UCSD-AML1 (cell line): Measurements from ENCODE around the gene CLINT1.
"Not testable (repeated sequence)": the region's sequence is repeated elsewhere in the genome, so short reads cannot be mapped to it uniquely, and the experiment has no call there.

Experiments used
- DNase-seq: peaks from one replicate; lab custom pipeline; 2025; ENCODE audit not compliant: unreplicated experiment; lab: John Stamatoyannopoulos, UW

The CLINT1 gene

DNA sequence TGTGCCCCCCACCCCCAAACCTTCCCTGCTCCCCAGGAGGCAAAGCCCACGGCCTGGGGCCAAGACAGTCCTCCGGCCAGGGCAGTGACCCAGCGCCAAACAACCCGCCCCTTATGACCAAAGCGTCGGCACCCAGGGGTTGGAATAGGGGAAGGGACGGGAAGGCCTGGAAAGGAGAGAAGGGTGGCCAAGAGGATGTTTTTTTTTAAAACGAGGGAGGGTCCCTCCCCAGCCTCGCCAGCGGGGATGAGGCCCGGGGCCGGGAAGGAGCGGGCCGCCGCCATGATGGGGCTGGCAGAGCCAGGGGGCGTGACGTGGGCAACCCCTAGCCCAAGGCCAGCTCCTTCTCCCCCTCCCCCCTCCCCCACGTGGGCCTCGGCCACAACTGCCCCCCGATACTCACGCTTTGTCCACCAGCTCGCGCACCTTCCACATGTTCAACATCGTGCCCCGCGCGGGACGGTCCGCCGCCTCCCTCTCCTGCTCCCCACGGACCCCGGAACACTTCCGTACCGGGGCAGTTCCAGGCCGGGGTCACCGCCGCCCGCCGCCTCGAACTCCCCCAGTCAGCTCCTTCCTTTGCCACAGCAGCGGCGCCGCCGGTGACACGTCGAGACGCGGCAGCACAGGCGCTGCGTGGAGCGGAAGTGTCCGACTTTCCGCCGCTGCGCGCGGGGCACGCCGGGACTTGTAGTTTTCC is at the start of gene CLINT1:
CLINT1 (minus strand) TSS at position 619 of the 700 bp plus-strand sequence; CDS start at position 444, 175 bp downstream.
- peak; percentile 94 for DNase-seq

DNA sequence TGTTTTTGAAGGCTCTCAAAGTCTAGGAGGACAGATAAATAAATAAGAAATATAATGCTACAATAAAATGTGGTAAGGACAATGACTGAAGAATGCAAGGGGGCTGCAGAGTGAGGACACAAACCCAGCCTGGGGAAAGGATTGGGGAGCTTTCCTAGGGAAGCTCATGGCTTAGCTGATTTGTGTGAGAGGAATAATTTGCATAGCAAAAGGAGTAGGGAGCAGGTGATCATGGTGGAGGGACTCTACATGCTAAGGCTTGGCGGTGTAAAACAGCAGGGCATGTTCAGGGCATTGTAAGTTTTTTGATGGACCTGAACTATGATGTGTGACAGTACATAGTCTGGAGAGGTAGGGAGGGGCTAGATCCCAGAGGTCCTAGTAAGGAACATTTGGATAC is 49.5 kb upstream of the CLINT1 start:
- DNase-seq: no peak

GRCh38 chr5:157907479-157907878 is 48.5 kb upstream of the CLINT1 start:
- no peak for DNase-seq

GRCh38 chr5:157903117-157903450 is 44.1 kb upstream of the CLINT1 start:
- no peak for DNase-seq

GRCh38 chr5:157902449-157903116 is 43.6 kb upstream of the CLINT1 start:
- no peak for DNase-seq

DNA sequence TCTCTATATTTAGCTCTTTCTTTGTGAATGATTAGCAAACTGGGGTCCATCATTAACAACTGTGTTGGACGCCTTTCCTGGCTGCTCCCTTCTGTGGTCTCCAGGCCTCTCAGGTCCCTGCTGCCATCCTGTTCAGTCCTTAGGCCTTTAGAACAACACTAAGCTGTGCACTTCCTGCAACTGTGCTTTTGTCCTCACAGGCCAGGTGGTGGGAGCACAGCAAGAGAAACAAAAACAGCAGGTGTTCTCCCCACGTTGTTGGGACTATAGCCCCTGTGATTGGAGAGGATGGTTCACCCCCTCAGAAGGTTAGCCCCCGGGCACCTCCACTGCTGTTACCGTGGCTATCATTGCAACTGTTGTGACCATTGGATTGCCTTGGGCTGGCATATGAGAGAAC is 41.7 kb upstream of the CLINT1 start:
- no peak for DNase-seq

DNA sequence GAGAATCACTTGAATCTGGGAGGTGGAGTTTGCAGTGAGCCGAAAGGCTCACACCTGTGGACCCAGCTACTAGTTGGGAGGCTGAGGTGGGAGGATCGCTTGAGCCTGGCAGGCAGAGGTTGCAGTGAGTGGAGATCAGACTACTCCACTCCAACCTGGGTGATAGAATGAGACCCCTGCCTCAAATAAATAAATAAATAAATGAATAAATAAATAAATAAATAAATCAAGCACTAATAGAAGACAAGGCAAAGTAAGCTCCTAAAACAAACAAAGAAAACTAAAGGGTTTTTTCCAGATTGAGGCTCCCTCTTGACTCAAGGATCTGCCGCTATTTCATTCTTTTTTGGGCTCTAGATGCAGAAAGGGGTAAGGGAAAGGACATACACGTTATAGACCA is 34.7 kb upstream of the CLINT1 start:
- no peak for DNase-seq

DNA sequence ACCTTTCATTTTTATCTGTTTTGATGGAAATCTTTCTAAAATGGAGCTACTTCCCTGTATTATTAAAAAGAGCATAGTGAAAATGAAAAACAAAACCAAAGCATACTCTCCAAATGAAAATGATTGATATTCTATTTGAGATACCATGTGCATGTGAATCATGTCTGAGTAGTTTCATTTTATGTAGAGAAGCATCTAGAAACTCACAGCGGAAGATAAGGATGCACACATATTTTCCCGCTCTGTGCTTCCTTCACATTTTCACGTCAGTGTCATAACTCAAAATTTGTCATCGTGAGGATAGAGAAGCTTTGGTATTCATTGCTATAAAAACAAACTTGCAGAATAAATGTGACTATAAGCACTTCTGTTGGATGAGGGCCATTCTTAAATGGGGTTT is 34.0 kb upstream of the CLINT1 start:
- DNase-seq: no peak

DNA sequence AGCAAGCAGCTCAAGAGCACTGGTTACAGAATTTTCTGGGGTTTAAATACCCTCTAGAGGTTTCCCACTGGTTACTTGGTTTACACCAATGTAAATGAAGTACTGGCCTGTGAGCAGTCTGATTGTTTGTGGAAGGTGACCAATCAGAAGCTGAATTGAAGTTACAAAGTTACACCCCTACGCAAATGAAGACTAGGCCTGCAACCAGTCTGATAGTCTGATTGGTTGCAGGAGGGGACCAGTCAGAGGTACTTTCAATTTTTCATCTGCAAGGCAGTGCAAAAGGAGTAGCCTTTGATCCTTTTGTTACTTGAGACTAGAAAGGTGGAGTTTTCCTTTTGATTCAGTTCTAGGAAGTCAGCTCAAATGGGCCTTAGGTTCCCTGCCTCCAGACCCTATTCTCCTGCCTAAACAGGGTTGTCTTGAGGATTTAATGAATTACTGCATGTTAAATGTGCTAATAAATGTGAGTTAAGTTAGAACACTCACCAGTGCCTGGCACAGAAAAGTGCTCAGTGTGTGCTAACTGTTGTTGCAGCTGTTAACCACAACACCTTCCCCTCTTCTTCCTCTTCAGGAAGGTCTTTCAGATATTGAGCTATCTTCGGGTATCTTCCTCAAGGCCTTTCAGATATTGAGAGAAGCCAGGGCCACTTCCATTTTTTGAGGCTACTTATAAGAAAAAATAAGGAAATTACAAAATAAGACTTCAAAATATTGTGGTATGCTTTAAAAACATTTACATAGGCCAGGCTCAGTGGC is 32.1 kb upstream of the CLINT1 start:
- no peak for DNase-seq

GRCh38 chr5:157888814-157889532 is 30.0 kb upstream of the CLINT1 start:
- DNase-seq: no peak

GRCh38 chr5:157886796-157887380 is 27.9 kb upstream of the CLINT1 start:
- no peak for DNase-seq

GRCh38 chr5:157885051-157885450 is 26.1 kb upstream of the CLINT1 start:
- not testable (repeated sequence) for DNase-seq

- not testable (repeated sequence) for DNase-seq
Observed at GRCh38 chr5:157881498-157881897, 22.6 kb upstream of the CLINT1 start.

DNA sequence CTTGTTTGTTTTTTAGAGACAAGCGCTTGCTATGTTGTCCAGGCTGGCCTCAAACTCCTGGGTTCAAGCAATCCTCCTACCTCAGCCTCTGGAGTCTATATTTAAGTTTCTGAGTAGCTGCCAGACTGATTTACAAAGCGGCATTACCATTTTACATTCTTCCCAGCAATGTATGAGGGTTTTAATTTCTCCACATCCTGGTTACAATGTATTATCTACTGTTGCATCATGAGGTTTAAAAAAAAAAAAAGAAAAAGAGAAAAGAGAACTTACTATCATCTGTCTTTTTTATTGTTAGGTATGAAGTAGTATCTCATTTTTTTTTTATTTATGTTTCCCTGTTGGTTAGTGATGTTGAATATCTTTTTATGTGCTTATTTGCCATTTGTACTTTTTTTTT is 18.9 kb upstream of the CLINT1 start:
- DNase-seq: no peak

DNA sequence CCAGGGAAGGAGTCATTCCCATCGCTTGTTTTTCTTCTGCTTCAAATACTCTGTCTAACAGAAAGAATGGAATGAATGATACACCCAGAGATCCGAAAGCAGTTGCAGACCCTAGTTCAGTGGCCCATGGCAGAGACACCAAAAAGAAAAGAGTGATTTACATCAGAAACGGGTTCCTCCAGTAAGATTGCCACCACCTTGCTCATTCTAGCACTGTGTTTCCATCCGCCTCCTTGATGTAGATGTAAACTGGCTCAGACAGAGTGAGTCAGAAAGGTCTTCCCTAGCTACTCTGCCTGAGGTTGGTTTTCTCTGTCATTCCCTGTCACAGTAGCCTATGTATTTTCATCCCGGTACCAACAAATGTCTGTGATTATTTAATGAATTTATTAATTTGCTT is 15.9 kb upstream of the CLINT1 start:
- DNase-seq: no peak

DNA sequence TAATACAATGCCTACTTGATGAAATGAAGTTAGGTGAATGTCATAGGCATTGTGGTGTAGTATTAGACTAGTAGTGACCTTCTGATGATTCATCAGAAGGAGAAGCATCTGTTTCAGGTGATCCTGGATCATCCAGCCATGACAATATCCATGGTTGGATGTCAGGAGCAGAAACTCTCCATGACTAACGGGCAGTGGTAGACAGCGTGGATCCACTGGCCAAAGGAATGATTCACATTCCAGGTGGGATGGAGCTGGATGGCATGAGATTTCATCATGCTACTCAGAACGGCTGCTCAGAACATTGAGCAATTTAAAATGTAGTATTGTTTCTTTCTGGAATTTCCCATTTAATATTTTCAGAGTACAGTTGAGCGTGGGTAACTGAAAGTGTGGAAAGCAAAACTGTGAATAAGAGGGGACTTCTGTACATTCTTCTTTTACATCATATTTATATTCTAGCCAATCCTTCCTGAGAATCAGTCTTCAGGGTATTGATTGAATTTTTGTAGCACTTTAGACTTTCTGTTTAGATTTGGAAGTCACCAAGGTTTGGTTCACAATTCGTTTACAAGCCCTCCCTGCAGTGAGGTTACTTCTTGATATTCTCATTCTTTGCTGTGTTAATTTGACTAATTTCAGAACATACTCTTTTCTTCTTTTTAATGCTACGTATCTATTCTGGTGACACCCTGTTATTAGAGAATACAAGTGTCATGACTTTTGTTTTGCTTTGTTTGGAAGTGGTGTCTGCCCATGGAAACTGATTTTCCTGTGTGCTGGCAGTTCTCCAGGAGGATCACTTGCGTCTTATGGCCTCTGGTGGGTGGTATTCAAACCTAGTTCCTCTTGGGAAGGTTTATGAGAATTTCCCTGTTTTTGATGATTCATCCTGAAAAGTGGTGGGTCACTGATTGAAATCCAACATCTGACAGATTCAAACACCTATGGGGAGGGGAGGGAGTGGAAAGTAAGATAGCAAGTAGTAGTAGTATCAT is 12.2 kb upstream of the CLINT1 start:
- DNase-seq: no peak

- peak; percentile 11 for DNase-seq
Observed at GRCh38 chr5:157867751-157868387, 8.9 kb upstream of the CLINT1 start.

DNA sequence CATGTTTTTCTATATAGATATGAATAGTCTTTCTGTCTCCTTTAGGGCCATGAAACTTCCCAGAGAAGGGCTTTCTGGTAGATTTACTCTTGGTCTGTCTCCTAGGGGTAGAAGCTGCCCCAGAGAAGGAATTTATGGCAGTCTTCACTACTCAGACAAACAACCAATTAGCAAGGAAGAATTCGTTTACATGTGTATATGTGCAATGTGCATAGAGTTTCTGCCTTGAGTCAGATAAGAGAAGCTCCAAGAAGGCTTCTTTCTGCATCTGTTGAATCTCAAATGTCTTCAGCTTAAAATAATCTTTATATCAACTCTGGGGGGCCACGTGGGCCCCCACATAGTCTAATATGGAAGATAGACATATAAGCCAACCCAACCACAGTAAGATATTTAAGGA is 7.6 kb upstream of the CLINT1 start:
- no peak for DNase-seq

DNA sequence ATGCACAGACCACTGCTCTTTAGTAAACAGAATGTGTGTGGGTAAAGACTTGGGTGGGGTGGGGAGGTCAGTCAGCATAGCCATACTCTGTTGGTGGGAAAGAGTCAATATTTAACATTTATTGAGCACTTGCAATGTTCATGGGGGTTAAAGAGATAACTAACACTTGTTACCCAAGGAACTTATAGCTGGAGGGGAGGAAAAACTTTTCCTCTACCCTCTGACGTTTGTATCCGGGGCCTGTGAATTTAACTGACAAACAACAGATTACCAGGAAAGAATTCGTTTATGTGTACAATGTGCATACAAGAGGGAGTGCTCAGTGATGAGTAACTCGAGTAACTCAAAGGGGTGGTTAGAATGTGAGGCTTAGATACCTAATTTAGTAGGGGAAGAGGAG is 6.8 kb upstream of the CLINT1 start:
- DNase-seq: no peak
